Ishikawa (cell line): ENCODE data around the gene PKD2.

Experiments
- CEBPB ChIP-seq: IDR thresholded peaks from 2 replicates; pipeline ENCODE4 v1.6.1; 2012
- CREB1 ChIP-seq: IDR thresholded peaks from 2 replicates; pipeline ENCODE4 v1.6.1; 2012; ENCODE audit warnings: low read depth
- EGR1 ChIP-seq: IDR thresholded peaks from 2 replicates; pipeline ENCODE4 v1.6.1; 2012
- EP300 ChIP-seq: IDR thresholded peaks from 2 replicates; pipeline ENCODE4 v1.6.1; 2012; ENCODE audit warnings: borderline replicate concordance
- FOXM1 ChIP-seq: IDR thresholded peaks from 2 replicates; pipeline ENCODE4 v1.6.1; 2012; ENCODE audit warnings: low read depth, borderline replicate concordance
- MAX ChIP-seq: IDR thresholded peaks from 2 replicates; pipeline ENCODE4 v1.6.1; 2012
- NFIC ChIP-seq: IDR thresholded peaks from 2 replicates; pipeline ENCODE4 v1.6.1; 2012
- RAD21 ChIP-seq: IDR thresholded peaks from 2 replicates; pipeline ENCODE4 v1.6.1; 2012; ENCODE audit warnings: low read depth
- REST ChIP-seq: IDR thresholded peaks from 2 replicates; pipeline ENCODE4 v1.6.1; 2012; ENCODE audit warnings: low read depth, mild to moderate bottlenecking
- TAF1 ChIP-seq: IDR thresholded peaks from 2 replicates; pipeline ENCODE4 v1.6.1; 2012; ENCODE audit warnings: low read depth, mild to moderate bottlenecking
- TCF12 ChIP-seq: IDR thresholded peaks from 2 replicates; pipeline ENCODE4 v1.6.1; 2012; ENCODE audit warnings: low read depth
- TEAD4 ChIP-seq: IDR thresholded peaks from 2 replicates; pipeline ENCODE4 v1.6.1; 2012
- YY1 ChIP-seq: IDR thresholded peaks from 2 replicates; pipeline ENCODE4 v1.6.1; 2012; ENCODE audit warnings: low read depth
- ZBTB7A ChIP-seq: IDR thresholded peaks from 2 replicates; pipeline ENCODE4 v1.6.1; 2012; ENCODE audit warnings: low read depth
- TF ChIP-seq, protein P1 (sequence below): IDR thresholded peaks from 2 replicates; pipeline ENCODE4 v1.6.1; 2012

The PKD2 gene

GRCh38 chr4:88097301-88097700, 89.9 kb downstream of the PKD2 start:
- TF ChIP-seq YY1 (no peak), NFIC (no peak), MAX (no peak)

GRCh38 chr4:88097781-88098180, 90.3 kb downstream of the PKD2 start:
- no peak for TF ChIP-seq EGR1
- TF ChIP-seq YY1, result no peak
- TF ChIP-seq REST, result no peak
- TF ChIP-seq TCF12, result no peak
- TF ChIP-seq FOXM1, result no peak

DNA sequence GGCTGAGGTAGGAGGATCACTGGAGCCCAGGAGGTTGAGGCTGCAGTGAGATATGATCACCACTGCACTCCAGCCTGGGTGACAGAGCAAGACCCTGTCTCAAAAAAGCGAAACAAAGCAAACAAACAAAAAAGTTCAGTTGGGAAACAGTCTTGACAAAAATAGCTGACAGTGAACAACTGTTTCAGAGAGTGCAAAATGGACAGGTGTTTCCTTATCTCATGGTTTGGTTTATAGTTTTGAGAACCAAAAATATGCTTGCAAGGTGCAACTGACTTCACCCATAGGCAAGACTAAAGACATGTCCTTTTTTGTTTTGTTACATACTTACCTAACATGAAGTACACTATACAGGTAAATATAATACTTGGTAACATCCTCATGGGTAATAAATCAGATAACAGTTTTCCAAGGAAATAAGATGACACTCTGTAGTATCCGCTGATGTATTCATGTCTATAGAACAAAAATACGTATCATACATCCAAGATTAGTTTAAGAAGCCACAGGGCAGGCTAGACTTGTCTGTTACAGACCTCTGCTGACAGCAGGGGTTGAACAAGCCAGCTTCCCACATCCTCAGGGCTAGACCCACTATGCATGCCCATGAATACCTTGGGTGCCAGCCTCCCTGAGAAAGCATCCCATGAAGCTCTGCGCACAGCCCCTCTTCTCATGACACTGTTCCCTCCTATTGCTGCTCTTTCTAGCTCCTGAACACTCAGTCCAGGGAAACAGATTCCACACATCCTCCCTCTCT, 91.7 kb downstream of the PKD2 start:
- TF ChIP-seq NFIC (no peak), TAF1 (no peak), FOXM1 (no peak), CEBPB (no peak), REST (no peak), EP300 (no peak), EGR1 (no peak), MAX (no peak), ZBTB7A (no peak), RAD21 (no peak), CREB1 (no peak), TEAD4 (no peak), YY1 (no peak), TCF12 (no peak)
- TF ChIP-seq, protein P1, sequence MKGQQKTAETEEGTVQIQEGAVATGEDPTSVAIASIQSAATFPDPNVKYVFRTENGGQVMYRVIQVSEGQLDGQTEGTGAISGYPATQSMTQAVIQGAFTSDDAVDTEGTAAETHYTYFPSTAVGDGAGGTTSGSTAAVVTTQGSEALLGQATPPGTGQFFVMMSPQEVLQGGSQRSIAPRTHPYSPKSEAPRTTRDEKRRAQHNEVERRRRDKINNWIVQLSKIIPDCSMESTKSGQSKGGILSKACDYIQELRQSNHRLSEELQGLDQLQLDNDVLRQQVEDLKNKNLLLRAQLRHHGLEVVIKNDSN, result no peak

DNA sequence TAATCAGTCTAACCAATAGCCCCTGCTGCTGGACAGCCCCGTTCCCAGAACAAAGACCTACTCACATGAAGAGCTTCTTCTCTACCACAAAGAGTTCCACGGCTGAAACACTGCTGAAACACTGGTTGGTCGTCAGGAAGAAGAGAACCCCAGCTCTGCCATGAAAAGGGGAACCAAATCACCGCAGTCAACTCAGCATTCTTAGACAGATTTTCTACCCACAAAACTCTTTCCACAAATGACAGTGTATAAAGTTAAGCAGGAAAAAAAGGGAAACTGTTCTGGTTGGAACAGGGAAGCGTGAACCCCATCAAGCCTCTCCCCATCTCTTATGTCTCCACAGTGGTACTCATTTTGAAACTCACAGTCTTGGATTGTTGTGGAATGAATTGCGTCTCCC, 93.7 kb downstream of the PKD2 start:
- no peak for TF ChIP-seq EP300
- TF ChIP-seq MAX, result no peak
- TF ChIP-seq REST, result no peak
- TF ChIP-seq TEAD4, result no peak

DNA sequence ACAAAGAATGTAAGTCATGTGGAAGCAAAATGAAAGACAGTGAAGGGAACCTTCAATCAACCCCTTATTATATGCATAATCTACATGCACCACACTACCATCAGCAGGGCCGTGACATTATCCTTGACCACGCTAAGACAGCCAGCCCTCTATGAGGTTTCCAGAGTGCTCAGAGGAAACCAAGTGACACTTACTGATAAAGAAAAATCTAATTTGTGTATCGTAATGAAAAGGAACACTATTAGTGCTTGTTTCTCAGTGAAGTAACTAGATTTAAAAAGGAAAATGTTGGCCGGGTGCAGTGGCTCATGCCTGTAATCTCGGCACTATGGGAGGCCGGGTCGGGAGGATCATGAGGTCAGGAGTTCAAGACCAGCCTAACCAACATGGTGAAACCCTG, 94.6 kb downstream of the PKD2 start:
- TF ChIP-seq RAD21 (no peak), TAF1 (no peak), CREB1 (no peak), TCF12 (no peak), FOXM1 (no peak), YY1 (no peak), MAX (no peak), CEBPB (no peak), TEAD4 (no peak)
